OCI-LY7 (cell line): Measurements from ENCODE around the gene LRRC8C.

Experiments
- EZH2phosphoT487 ChIP-seq: fragments of 200-600 bp; sonication (generic); IDR thresholded peaks from 2 replicates; pipeline ENCODE4 v1.6.1; 2018; ENCODE audit warnings: low read depth, borderline replicate concordance, mild to moderate bottlenecking, mixed run types, antibody characterized with exemption, low read length, moderate library complexity, mixed read lengths
- TF ChIP-seq, protein P1 (sequence below): fragments of 200-600 bp; sonication (generic); conservative IDR thresholded peaks from 2 replicates; pipeline ENCODE4 v1.5.1; 2014; ENCODE audit warnings: mild to moderate bottlenecking, antibody characterized with exemption, low read length, moderate library complexity, mixed read lengths

DNA sequence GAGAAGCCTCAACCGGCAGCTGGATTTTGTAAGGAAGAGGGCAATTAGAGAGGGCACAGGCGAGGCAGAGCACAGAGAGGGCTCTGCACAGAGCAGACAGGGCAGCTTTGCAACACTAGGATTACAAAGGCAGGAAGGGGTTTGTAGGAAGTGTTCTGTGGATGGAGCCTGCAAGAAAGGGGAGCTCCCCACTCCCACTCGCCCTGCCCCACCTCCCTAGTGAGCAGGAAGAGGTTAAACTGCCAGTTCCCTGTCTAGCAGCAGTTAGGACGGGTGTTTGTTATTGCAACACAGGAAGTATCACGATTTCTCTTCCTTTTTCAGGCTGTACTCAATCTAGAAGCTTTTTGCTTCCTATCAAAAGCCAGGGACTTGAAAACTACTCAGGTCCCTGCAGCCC is 124.6 kb downstream of the LRRC8C start:
- TF ChIP-seq, protein P1, sequence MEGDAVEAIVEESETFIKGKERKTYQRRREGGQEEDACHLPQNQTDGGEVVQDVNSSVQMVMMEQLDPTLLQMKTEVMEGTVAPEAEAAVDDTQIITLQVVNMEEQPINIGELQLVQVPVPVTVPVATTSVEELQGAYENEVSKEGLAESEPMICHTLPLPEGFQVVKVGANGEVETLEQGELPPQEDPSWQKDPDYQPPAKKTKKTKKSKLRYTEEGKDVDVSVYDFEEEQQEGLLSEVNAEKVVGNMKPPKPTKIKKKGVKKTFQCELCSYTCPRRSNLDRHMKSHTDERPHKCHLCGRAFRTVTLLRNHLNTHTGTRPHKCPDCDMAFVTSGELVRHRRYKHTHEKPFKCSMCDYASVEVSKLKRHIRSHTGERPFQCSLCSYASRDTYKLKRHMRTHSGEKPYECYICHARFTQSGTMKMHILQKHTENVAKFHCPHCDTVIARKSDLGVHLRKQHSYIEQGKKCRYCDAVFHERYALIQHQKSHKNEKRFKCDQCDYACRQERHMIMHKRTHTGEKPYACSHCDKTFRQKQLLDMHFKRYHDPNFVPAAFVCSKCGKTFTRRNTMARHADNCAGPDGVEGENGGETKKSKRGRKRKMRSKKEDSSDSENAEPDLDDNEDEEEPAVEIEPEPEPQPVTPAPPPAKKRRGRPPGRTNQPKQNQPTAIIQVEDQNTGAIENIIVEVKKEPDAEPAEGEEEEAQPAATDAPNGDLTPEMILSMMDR, result no peak
- TF ChIP-seq EZH2phosphoT487, result no peak
